Cardiac fibroblast (primary cell): ENCODE data around the gene NEO1.

Experiments
- DNase-seq, 2 donors: peaks; one replicate each; pipeline versions ENCODE4 v3.0.0 to v3.0.0-alpha.2; 2010; ENCODE audit warnings: low read depth in 2 of 2
- H3K4me3 ChIP-seq, 2 donors: replicated peaks in 1 of 2; 1 replicate in 1 of 2; 2 replicates in 1 of 2; pipeline ENCODE4 v1.5.1; 2011; ENCODE audit warnings: low read depth in 2 of 2, low read length in 2 of 2, mild to moderate bottlenecking in 2 of 2, moderate library complexity in 1 of 2
- TF ChIP-seq, protein P1 (sequence below): IDR thresholded peaks from one replicate; pipeline ENCODE4 v1.5.1; 2011; ENCODE audit warnings: low read depth, mild to moderate bottlenecking, low read length, inconsistent platforms

Gene NEO1

DNA sequence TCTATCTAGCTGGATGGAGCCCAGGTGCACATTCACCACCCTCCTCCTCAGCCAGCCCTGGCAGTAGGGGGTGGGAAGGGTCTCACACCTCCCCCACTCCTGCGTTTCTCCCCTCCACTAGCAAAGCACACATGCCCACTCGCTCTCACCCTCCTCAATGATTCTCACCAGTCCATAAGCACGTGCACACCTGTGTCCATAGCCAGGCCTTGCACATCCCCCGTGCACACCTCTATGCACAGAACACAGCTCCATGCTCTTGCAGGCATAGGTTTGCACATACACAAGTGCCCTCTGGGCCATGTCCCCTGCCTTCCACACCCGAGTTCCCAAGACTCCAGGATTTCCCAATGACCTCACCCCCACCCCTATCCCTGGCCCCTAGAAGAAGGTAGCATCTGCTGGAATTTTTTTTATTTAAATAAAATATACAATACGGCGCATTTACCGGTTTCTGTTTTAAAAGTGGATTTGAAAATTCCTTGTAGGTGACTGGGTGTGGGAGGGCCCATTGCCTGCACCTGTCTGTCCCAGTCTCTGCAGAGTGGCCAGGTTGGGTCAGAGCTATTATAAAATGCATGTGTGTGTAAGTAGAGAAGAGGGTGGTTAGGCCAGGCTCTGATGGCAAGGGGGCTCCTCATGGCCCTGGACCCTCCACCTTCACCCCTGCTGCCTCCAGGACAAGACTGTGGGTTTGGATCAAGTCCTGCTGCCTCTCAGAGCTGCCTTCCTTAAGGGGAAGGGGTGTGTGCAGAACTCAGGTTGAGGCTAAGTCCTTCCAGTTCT is 267.4 kb downstream of the NEO1 start:
- H3K4me3 ChIP-seq, result no peak overlapping the region
- DNase-seq, result no peak
- TF ChIP-seq, protein P1, sequence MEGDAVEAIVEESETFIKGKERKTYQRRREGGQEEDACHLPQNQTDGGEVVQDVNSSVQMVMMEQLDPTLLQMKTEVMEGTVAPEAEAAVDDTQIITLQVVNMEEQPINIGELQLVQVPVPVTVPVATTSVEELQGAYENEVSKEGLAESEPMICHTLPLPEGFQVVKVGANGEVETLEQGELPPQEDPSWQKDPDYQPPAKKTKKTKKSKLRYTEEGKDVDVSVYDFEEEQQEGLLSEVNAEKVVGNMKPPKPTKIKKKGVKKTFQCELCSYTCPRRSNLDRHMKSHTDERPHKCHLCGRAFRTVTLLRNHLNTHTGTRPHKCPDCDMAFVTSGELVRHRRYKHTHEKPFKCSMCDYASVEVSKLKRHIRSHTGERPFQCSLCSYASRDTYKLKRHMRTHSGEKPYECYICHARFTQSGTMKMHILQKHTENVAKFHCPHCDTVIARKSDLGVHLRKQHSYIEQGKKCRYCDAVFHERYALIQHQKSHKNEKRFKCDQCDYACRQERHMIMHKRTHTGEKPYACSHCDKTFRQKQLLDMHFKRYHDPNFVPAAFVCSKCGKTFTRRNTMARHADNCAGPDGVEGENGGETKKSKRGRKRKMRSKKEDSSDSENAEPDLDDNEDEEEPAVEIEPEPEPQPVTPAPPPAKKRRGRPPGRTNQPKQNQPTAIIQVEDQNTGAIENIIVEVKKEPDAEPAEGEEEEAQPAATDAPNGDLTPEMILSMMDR, result no peak

DNA sequence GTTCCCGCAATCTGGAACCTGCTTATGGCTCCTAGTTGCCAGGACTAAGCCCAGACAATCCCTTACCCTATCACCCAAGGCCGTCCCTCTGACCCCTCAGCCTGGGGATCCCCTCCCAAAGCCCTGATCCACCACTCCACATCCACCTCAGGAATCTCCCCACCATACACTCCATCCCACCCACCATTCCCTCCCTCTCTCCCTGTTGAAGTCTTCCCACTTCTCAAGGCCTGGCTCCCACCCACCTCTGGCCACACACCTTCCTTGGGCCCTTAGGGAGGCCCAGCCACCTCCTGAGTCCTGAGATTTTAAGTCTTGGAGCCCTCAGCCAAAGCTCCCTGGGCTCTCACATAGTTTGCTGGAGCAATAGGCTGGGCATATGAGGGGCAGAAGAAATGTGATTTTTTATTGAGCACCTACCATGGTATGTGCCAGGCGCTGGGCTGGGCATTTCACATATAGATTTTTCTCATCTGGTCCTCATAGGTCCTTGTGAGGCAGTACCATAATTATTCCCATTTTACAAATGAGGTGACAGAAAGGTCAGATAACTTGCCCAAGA is 268.4 kb downstream of the NEO1 start:
- no peak for DNase-seq
- H3K4me3 ChIP-seq, result no peak overlapping the region
- TF ChIP-seq, protein P1, result no peak

DNA sequence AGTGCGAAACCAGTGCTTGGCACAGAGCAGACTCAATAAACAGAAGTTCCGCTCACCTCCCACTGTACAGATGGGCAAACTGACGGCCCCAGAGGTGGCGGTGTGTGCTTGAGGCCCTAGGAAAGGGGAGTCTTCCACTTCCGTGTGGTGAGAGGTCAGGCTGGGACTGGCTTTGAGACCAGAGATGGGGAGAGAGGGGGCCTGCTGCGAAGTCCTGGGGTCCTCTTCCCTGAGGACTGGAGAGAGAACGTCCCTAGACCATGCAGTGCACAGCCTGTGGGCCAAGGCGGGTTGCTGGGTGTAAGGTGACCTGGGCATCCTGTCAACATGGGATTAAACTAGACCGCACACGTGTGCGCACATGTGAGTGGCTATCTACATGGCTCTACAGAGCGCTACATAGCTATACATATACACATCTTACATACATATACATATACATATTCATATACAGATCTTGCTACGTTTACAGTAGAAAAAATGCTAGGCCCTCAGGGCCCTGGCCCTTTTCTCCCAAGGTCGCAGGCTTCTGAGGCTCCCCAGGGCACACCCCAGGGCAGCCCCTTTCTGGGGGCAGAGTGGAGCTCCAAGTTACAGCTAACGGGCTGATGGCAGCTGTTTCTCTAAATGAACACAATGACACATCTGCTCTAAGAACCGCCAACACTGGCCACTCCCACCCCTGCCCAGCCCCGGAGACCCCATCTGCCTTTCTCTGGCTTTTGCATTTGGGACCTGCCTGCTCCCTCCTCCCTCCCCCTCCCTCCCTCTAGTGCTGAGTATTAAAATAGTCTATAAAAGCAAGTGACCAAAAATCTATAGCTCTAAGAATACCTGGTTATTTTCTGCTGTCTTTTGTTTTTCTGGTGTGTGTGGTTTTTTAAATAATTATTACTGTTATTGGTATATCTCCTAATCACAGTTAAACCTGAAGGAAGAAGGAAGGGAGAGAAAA is 269.5 kb downstream of the NEO1 start:
- no peak for DNase-seq
- TF ChIP-seq, protein P1, result no peak
- no peak overlapping the region for H3K4me3 ChIP-seq

DNA sequence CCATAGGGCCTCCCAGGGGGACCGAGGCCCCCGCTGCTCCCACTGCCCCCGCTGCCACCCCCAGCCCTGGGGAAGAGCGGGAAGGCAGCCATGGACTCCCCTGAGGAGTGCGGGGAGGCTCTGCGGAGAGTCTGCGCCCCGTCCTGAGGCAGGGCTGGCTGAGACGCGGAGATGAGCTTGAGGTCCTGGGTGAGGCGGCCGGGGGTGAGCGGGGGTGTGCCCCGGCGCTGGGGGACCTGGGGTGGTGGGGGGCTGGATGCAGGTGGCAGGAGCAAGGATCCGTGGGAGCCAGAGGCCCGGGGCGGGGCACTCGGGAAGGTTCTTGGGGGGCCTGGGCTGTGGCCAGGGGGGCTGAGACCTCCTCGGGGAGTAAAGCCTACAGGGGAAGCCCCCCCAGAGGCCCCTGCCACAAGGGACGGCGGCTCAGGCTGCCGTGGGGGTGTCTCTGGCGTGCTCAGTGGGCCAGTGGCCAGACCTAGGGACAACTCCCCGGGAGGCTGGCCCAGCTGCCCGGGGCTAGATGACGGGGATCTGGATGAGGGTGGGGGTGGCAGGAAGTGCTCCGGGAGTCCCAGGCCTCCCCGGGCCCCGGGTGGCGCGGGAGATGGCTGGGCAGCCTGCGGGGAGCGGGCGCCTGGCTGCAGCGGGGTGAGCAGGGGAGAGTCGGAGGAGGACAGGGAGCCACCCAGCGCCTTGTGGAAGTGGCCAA is 270.6 kb downstream of the NEO1 start:
- H3K4me3 ChIP-seq, result no peak overlapping the region
- no peak for DNase-seq
- TF ChIP-seq, protein P1, result no peak

DNA sequence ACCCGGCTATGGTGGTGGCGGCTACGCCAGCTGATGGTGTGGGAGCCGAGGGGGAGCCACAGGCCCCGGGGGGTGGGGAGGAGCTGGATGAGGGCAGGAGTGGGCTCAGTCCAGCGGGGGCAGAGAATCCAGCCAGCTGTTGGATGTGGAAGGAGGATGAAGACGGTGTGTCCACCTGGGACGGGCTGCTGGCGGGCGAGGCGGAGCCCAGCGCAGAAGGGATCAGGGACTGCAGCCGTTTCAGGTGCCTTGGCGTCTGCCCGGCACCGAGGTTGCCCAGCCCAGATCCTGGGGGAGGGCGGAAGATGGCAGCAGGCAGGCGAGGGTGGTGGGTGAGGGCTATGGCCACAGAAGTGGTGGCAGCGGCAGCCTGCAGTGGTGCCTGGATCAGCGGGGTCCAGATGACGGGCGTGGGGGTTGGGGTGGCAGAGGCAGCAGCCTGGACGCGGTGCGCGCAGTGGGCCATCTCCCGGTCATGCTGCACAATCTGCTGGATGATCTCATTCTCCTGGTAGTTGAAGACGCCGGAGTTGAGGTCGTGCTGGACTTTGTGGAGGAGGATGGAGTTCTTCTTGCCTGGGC is 271.2 kb downstream of the NEO1 start:
- H3K4me3 ChIP-seq, result no peak overlapping the region
- DNase-seq, result no peak
- TF ChIP-seq, protein P1, result no peak

- H3K4me3 ChIP-seq, result no peak overlapping the region
- TF ChIP-seq, protein P1, result no peak
- no peak for DNase-seq
These were observed 271.7 kb downstream of the NEO1 start for GRCh38 chr15:73323956-73324355.
